ENCODE measurements around the gene NF1.

GRCh38 chr17:31321481-31321880, 226.7 kb downstream of the NF1 start, which contains the start of gene EVI2A:
- TF ChIP-seq CTCF (IDR thresholded peaks at IDR 0.05 in 4 of 5, conservative IDR thresholded peaks at IDR 0.05 in 1 of 5) (no peak), POLR2A (IDR thresholded peaks at IDR 0.05) (no peak)
